B cell (primary cell): Measurements from ENCODE around the gene PPP5C. TPM values are rescaled to one million over a fixed set of nuclear protein-coding genes. Genes with fewer than 3 reads are reported as not detected.

Source experiments
- ATAC-seq: fragments of 200-7000 bp; cut with Tn5 transposase; one replicate; pipeline ENCODE4 v1.10.0; 2021; ENCODE audit warnings: low read depth, mild to moderate bottlenecking, moderate number of reproducible peaks, moderate library complexity
- CTCF ChIA-PET: fragments of 350-600 bp; sonication (Branson Sonifier 250); formaldehyde crosslinking; loops from one replicate; lab custom pipeline; 2021; ENCODE audit warnings: antibody characterized with exemption, inconsistent platforms; lab: Charles Lee
- POLR2A ChIA-PET: fragments of 350-600 bp; sonication (Branson Sonifier 250); formaldehyde crosslinking; loops from one replicate; lab custom pipeline; 2021; ENCODE audit warnings: antibody characterized with exemption; lab: Charles Lee
- DNase-seq: peaks from one replicate; pipeline ENCODE4 v3.0.0; 2013
- H2AFZ ChIP-seq: 2 replicates; pipeline ENCODE4 v1.6.1; 2012; ENCODE audit warnings: mild to moderate bottlenecking, low read depth, low read length; ENCODE audit not compliant: insufficient read depth, poor library complexity, severe bottlenecking
- H3K27ac ChIP-seq, 2 donors: 1 replicate in 1 of 2; 2 replicates in 1 of 2; pipeline ENCODE4 v1.5.1; 2012 to 2013; ENCODE audit warnings: low read length in 2 of 2, mild to moderate bottlenecking in 2 of 2, moderate library complexity in 1 of 2
- H3K27me3 ChIP-seq, 4 experiments: fragments of 200-600 bp in 1 of 4; sonication (generic) in 1 of 4; replicated peaks in 1 of 4; 1 replicate in 2 of 4; 2 replicates in 2 of 4; pipeline versions ENCODE4 v1.6.1 to v1.7.0; 2013 to 2016; ENCODE audit warnings: low read length in 3 of 4, mild to moderate bottlenecking in 2 of 4, mixed read lengths in 1 of 4, moderate library complexity in 1 of 4; ENCODE audit not compliant: insufficient read depth in 4 of 4, control insufficient read depth in 3 of 4; ENCODE audit errors: control extremely low read depth in 1 of 4
- H3K36me3 ChIP-seq, 2 experiments: replicated peaks in 1 of 2; 1 replicate in 1 of 2; 2 replicates in 1 of 2; pipeline versions ENCODE4 v1.6.1 to v1.7.1; 2013; ENCODE audit warnings: low read length in 1 of 2; ENCODE audit not compliant: insufficient read depth in 2 of 2, control insufficient read depth in 1 of 2; ENCODE audit errors: control extremely low read depth in 1 of 2, extremely low read depth in 1 of 2
- H3K4me1 ChIP-seq, 2 donors: fragments of 200-600 bp in 1 of 2; sonication (generic) in 1 of 2; 1 replicate in 1 of 2; 2 replicates in 1 of 2; pipeline versions ENCODE4 v1.5.1 to v1.6.1; 2013 to 2017; ENCODE audit warnings: low read length in 2 of 2; ENCODE audit not compliant: control insufficient read depth in 2 of 2, insufficient read depth in 2 of 2
- H3K4me2 ChIP-seq: replicated peaks from 2 replicates; pipeline ENCODE3; 2012; ENCODE audit warnings: mild to moderate bottlenecking, low read depth, low read length; ENCODE audit not compliant: poor library complexity, severe bottlenecking
- H3K4me3 ChIP-seq, 5 experiments: fragments of 200-600 bp in 1 of 5; sonication (generic) in 1 of 5; 1 replicate in 3 of 5; 2 replicates in 2 of 5; pipeline versions ENCODE4 v1.5.1 to v1.7.0; 2011 to 2016; ENCODE audit warnings: low read length in 4 of 5, mild to moderate bottlenecking in 4 of 5, low read depth in 2 of 5, control low read depth in 1 of 5, moderate library complexity in 1 of 5; ENCODE audit not compliant: insufficient read depth in 1 of 5; ENCODE audit errors: control extremely low read depth in 1 of 5, extremely low read depth in 1 of 5
- H3K79me2 ChIP-seq: fragments of 200-600 bp; sonication (generic); one replicate; pipeline ENCODE4 v1.6.0; 2016; ENCODE audit warnings: low read length; ENCODE audit not compliant: control insufficient read depth, insufficient read depth
- H3K9ac ChIP-seq: fragments of 200-600 bp; sonication (generic); 2 replicates; pipeline ENCODE4 v1.6.1; 2017; ENCODE audit warnings: mild to moderate bottlenecking, low read length, moderate library complexity
- H3K9me3 ChIP-seq, 3 donors: one replicate each; pipeline versions ENCODE4 v1.6.1 to v1.7.1; 2013; ENCODE audit warnings: low read length in 2 of 3; ENCODE audit not compliant: control insufficient read depth in 2 of 3, insufficient read depth in 1 of 3; ENCODE audit errors: control extremely low read depth in 1 of 3
- H4K20me1 ChIP-seq: 2 replicates; pipeline ENCODE4 v1.6.0; 2012; ENCODE audit warnings: mild to moderate bottlenecking, low read length; ENCODE audit not compliant: insufficient read depth, control insufficient read depth, poor library complexity, severe bottlenecking
- H3K27ac Mint-ChIP-seq: one replicate; pipeline ENCODE4 v1.8.0; 2021; ENCODE audit warnings: mixed read lengths
- H3K27me3 Mint-ChIP-seq: one replicate; pipeline ENCODE4 v1.8.0; 2021; ENCODE audit warnings: mixed read lengths
- H3K4me1 Mint-ChIP-seq: one replicate; pipeline ENCODE4 v1.8.0; 2021; ENCODE audit warnings: mixed read lengths
- H3K4me3 Mint-ChIP-seq: one replicate; pipeline ENCODE4 v1.8.0; 2021; ENCODE audit warnings: mixed read lengths
- H3K9me3 Mint-ChIP-seq: one replicate; pipeline ENCODE4 v1.8.0; 2022; ENCODE audit warnings: mixed read lengths; ENCODE audit not compliant: insufficient read depth
- CTCF ChIP-seq: fragments of 200-600 bp; IDR thresholded peaks from one replicate; pipeline ENCODE4 v1.8.0; 2022; ENCODE audit warnings: antibody characterized with exemption, mild to moderate bottlenecking
- EZH2 ChIP-seq: IDR thresholded peaks from 2 replicates; pipeline ENCODE4 v1.6.1; 2012; ENCODE audit warnings: borderline replicate concordance, low read depth, mild to moderate bottlenecking, moderate library complexity, low read length; ENCODE audit not compliant: insufficient read depth, poor library complexity, severe bottlenecking
- WGBS: methylation state at CpG from one replicate; pipeline ENCODE4 v1.1.5; 2013; ENCODE audit warnings: missing lambda C conversion rate; ENCODE audit not compliant: insufficient coverage; 5-methylcytosine and 5-hydroxymethylcytosine counted together
- intact Hi-C: fragments of 100-400 bp; cut with micrococcal nuclease; formaldehyde crosslinking; loops from one replicate; pipeline ENCODE4 v1.10.0; 2022
- polyA plus RNA-seq: library from polyadenylated mRNA; depleted of rRNA; stranded (reverse); fragments of >200 nt; gene quantifications from 2 replicates; pipeline ENCODE4 v1.2.3, GENCODE V29; 2012
- total RNA-seq, 2 donors: library from RNA; stranded (reverse); fragments of 120-200 nt in 1 of 2; gene quantifications; 1 replicate in 1 of 2; 2 replicates in 1 of 2; pipeline versions ENCODE4 v1.2.3 to v1.2.4, GENCODE V29; 2013 to 2022

The PPP5C gene
- total and polyA plus RNA-seq, 2 donors (not counting 1 experiment from before 2014, with no cell fraction given): 51.2 to 70.5 TPM

- Histone ChIP-seq H3K4me3 (no peak overlapping the region), H3K27me3 (no peaks in the 10 kb centered on the region), H3K9ac (no peak overlapping the region), H3K36me3 (peaks cover 0 to 29% of the 10 kb centered on the region in 2 experiments), H3K27ac (no peak overlapping the region), H2AFZ (no peak overlapping the region), H4K20me1 (peaks cover 41% of the 10 kb centered on the region), H3K4me1 (peaks cover 0 to 4% of the 10 kb centered on the region in 2 donors), H3K4me2 (no peak overlapping the region), H3K79me2 (peaks cover 68% of the 10 kb centered on the region), H3K9me3 (no peaks in the 10 kb centered on the region)
- 100% methylated on average over 3 of the region's 9 CpGs for WGBS
- Mint-ChIP-seq H3K9me3 (no peaks in the 10 kb centered on the region), H3K4me1 (peaks cover 8% of the 10 kb centered on the region), H3K27me3 (no peaks in the 10 kb centered on the region), H3K27ac (no peak overlapping the region), H3K4me3 (no peak overlapping the region)
- TF ChIP-seq EZH2 (no peak), CTCF (no peak)
- POLR2A ChIA-PET: no interaction called here
- ATAC-seq (no peak), DNase-seq (no peak)
- CTCF ChIA-PET: no interaction called here
- intact Hi-C loops: no loop called here
Measured at GRCh38 chr19:46366620-46367292, 19.9 kb downstream of the PPP5C start.

GRCh38 chr19:46367426-46367825, 20.5 kb downstream of the PPP5C start:
- no peak for ATAC-seq
- Histone ChIP-seq H3K9me3 (no peaks in the 10 kb centered on the region), H4K20me1 (peaks cover 47% of the 10 kb centered on the region), H3K4me3 (no peak overlapping the region), H3K4me1 (no peaks in the 10 kb centered on the region), H3K27ac (no peak overlapping the region), H3K36me3 (peaks cover 0 to 32% of the 10 kb centered on the region in 2 experiments), H3K27me3 (no peaks in the 10 kb centered on the region), H3K4me2 (no peak overlapping the region), H3K9ac (no peak overlapping the region), H3K79me2 (peaks cover 74% of the 10 kb centered on the region), H2AFZ (no peak overlapping the region)
- no peak for DNase-seq
- POLR2A ChIA-PET: no interaction called here
- TF ChIP-seq CTCF: no peak
- no peak overlapping the region for H3K4me3 Mint-ChIP-seq
- intact Hi-C loops: no loop called here
- H3K9me3 Mint-ChIP-seq: no peaks in the 10 kb centered on the region
- no peaks in the 10 kb centered on the region for H3K27me3 Mint-ChIP-seq
- H3K4me1 Mint-ChIP-seq: peaks cover 4% of the 10 kb centered on the region
- CTCF ChIA-PET: no interaction called here
- H3K27ac Mint-ChIP-seq: no peak overlapping the region
- WGBS: 89% methylated on average over 3 of the region's 5 CpGs
